Right atrium auricular region (tissue), 2 donors: Measurements from ENCODE around the gene FREM2. TPM values are rescaled to one million over a fixed set of nuclear protein-coding genes. Genes with fewer than 3 reads are reported as not detected.

Experiments
- DNase-seq: peaks from one replicate; pipeline ENCODE4 v3.0.0-alpha.2; 2019; ENCODE audit warnings: low spot score
- H3K27ac ChIP-seq, 2 donors: fragments of 200-600 bp; sonication (generic); 1 replicate in 1 of 2; 2 replicates in 1 of 2; pipeline ENCODE4 v1.5.1; 2016 to 2019
- H3K27me3 ChIP-seq, 2 donors: fragments of 200-600 bp; sonication (generic); one replicate each; pipeline versions ENCODE4 v1.5.1 to v1.6.0; 2017 to 2019
- H3K36me3 ChIP-seq: fragments of 200-600 bp; sonication (generic); one replicate; pipeline ENCODE4 v1.5.1; 2016
- H3K4me1 ChIP-seq, 2 donors: fragments of 200-600 bp; sonication (generic); one replicate each; pipeline versions ENCODE4 v1.5.1 to v1.6.0; 2017 to 2019
- H3K4me3 ChIP-seq, 2 donors: fragments of 200-600 bp; sonication (generic); 1 replicate in 1 of 2; 2 replicates in 1 of 2; pipeline ENCODE4 v1.5.1; 2017 to 2019; ENCODE audit warnings: mild to moderate bottlenecking in 1 of 2, moderate library complexity in 1 of 2
- H3K9me3 ChIP-seq, 2 donors: fragments of 200-600 bp; sonication (generic); one replicate each; pipeline ENCODE4 v1.5.1; 2019
- total RNA-seq, 2 donors: library from RNA; depleted of rRNA; stranded (reverse); fragments of >200 nt; gene quantifications; one replicate each; pipeline ENCODE4 v1.1.0, GENCODE V29; 2016
- TF ChIP-seq, protein P1 (sequence below), 2 donors: fragments of 200-600 bp; sonication (generic); IDR thresholded peaks; one replicate each; pipeline ENCODE4 v1.5.1; 2019; ENCODE audit warnings: antibody characterized with exemption in 2 of 2

The FREM2 gene
- total RNA-seq, 2 donors from 2014 or later = 0.20 TPM; not detected in 1

- Histone ChIP-seq H3K27ac (no peak overlapping the region), H3K4me3 (no peak overlapping the region), H3K9me3 (no peaks in the 10 kb centered on the region), H3K36me3 (no peaks in the 10 kb centered on the region), H3K27me3 (no peaks in the 10 kb centered on the region), H3K4me1 (no peaks in the 10 kb centered on the region)
- DNase-seq = no peak
- TF ChIP-seq, protein P1, sequence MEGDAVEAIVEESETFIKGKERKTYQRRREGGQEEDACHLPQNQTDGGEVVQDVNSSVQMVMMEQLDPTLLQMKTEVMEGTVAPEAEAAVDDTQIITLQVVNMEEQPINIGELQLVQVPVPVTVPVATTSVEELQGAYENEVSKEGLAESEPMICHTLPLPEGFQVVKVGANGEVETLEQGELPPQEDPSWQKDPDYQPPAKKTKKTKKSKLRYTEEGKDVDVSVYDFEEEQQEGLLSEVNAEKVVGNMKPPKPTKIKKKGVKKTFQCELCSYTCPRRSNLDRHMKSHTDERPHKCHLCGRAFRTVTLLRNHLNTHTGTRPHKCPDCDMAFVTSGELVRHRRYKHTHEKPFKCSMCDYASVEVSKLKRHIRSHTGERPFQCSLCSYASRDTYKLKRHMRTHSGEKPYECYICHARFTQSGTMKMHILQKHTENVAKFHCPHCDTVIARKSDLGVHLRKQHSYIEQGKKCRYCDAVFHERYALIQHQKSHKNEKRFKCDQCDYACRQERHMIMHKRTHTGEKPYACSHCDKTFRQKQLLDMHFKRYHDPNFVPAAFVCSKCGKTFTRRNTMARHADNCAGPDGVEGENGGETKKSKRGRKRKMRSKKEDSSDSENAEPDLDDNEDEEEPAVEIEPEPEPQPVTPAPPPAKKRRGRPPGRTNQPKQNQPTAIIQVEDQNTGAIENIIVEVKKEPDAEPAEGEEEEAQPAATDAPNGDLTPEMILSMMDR (IDR thresholded peaks at IDR 0.05) = no peak
These were observed 79.9 kb downstream of the FREM2 start for GRCh38 chr13:38766799-38767198.

GRCh38 chr13:38767506-38768265, 80.8 kb downstream of the FREM2 start:
- no peak for DNase-seq
- no peaks in the 10 kb centered on the region for H3K9me3 ChIP-seq
- TF ChIP-seq, protein P1 (IDR thresholded peaks at IDR 0.05) = no peak

GRCh38 chr13:38769526-38769925, 82.6 kb downstream of the FREM2 start:
- no peaks in the 10 kb centered on the region for H3K27me3 ChIP-seq
- no peak overlapping the region for H3K27ac ChIP-seq
- no peaks in the 10 kb centered on the region for H3K4me1 ChIP-seq
- no peaks in the 10 kb centered on the region for H3K9me3 ChIP-seq
- DNase-seq = no peak
- TF ChIP-seq, protein P1 (IDR thresholded peaks at IDR 0.05) = no peak
- no peaks in the 10 kb centered on the region for H3K36me3 ChIP-seq
- H3K4me3 ChIP-seq = no peak overlapping the region

More at GRCh38 chr13:38767506-38768265, 80.8 kb downstream of the FREM2 start:
- no peaks in the 10 kb centered on the region for H3K36me3 ChIP-seq
- H3K4me3 ChIP-seq = no peak overlapping the region
- H3K4me1 ChIP-seq = no peaks in the 10 kb centered on the region
- no peaks in the 10 kb centered on the region for H3K27me3 ChIP-seq
- H3K27ac ChIP-seq = no peak overlapping the region

- no peak for DNase-seq
- no peaks in the 10 kb centered on the region for H3K4me1 ChIP-seq
- H3K27me3 ChIP-seq = no peaks in the 10 kb centered on the region
- TF ChIP-seq, protein P1 (IDR thresholded peaks at IDR 0.05) = no peak
- no peak overlapping the region for H3K4me3 ChIP-seq
- no peaks in the 10 kb centered on the region for H3K36me3 ChIP-seq
- no peak overlapping the region for H3K27ac ChIP-seq
- no peaks in the 10 kb centered on the region for H3K9me3 ChIP-seq
These were observed 88.2 kb downstream of the FREM2 start for GRCh38 chr13:38775085-38775484.

GRCh38 chr13:38777347-38778119, 90.7 kb downstream of the FREM2 start:
- Histone ChIP-seq H3K27me3 (no peaks in the 10 kb centered on the region), H3K36me3 (no peaks in the 10 kb centered on the region), H3K4me3 (no peak overlapping the region), H3K9me3 (no peaks in the 10 kb centered on the region), H3K27ac (no peak overlapping the region), H3K4me1 (no peaks in the 10 kb centered on the region)
- no peak for DNase-seq
- TF ChIP-seq, protein P1 (IDR thresholded peaks at IDR 0.05) = no peak
